Stimulated activated CD8-positive, alpha-beta memory T cell treated with anti-CD3 and anti-CD28 coated beads, Interleukin-15, amount 100 ng/mL, for 4 hours (primary cell): Measurements from ENCODE around the gene CCNT1.
"Not testable (repeated sequence)": the region's sequence is repeated elsewhere in the genome, so short reads cannot be mapped to it uniquely, and the experiment has no call there.

ENCODE experiments used
- DNase-seq, 2 donors: peaks; one replicate each; pipeline ENCODE4 v3.0.0-alpha.2; 2020; ENCODE audit warnings: low read depth in 2 of 2

Gene CCNT1

GRCh38 chr12:48716493-48717251, at the start of gene CCNT1:
Gene CCNT1 (minus strand): TSS chr12:48716707. CDS start chr12:48716675, 32 bp downstream.
- DNase-seq: peak; percentile 99 to 100

GRCh38 chr12:48765753-48766162, 49.3 kb upstream of the CCNT1 start:
- no peak for DNase-seq

- DNase-seq: no peak
Observed at GRCh38 chr12:48764521-48764920, 48.0 kb upstream of the CCNT1 start.

GRCh38 chr12:48758737-48759136, 42.2 kb upstream of the CCNT1 start:
- DNase-seq: no peak

GRCh38 chr12:48758186-48758585, 41.7 kb upstream of the CCNT1 start:
- no peak for DNase-seq

- no peak for DNase-seq
Observed at GRCh38 chr12:48750769-48751356, 34.4 kb upstream of the CCNT1 start.

- DNase-seq: no peak
Observed at GRCh38 chr12:48750215-48750614, 33.7 kb upstream of the CCNT1 start.

- no peak for DNase-seq
Observed at GRCh38 chr12:48744251-48745008, 27.9 kb upstream of the CCNT1 start.

- DNase-seq: no peak
Observed at GRCh38 chr12:48739618-48740269, 23.2 kb upstream of the CCNT1 start.

GRCh38 chr12:48736456-48736855, 19.9 kb upstream of the CCNT1 start:
- DNase-seq: no peak

- DNase-seq: no peak
Observed at GRCh38 chr12:48728807-48729206, 12.3 kb upstream of the CCNT1 start.

GRCh38 chr12:48720737-48721136, 4.2 kb upstream of the CCNT1 start:
- not testable (repeated sequence) for DNase-seq

- not testable (repeated sequence) for DNase-seq
Observed at GRCh38 chr12:48720171-48720570, 3.7 kb upstream of the CCNT1 start.

GRCh38 chr12:48719002-48719401, 2.5 kb upstream of the CCNT1 start:
- DNase-seq: not testable (repeated sequence)

GRCh38 chr12:48717252-48717695, 767 bp upstream of the CCNT1 start:
- DNase-seq: no peak

- no peak for DNase-seq
Observed at GRCh38 chr12:48716168-48716492, 377 bp downstream of the CCNT1 start.

GRCh38 chr12:48712209-48712608, 4.3 kb downstream of the CCNT1 start:
- DNase-seq: no peak

- DNase-seq: not testable (repeated sequence)
Observed at GRCh38 chr12:48698822-48699221, 17.7 kb downstream of the CCNT1 start.

GRCh38 chr12:48696626-48697025, 19.9 kb downstream of the CCNT1 start:
- DNase-seq: no peak

- DNase-seq: no peak
Observed at GRCh38 chr12:48695859-48696258, 20.6 kb downstream of the CCNT1 start.

- DNase-seq: no peak
Observed at GRCh38 chr12:48694038-48694437, 22.5 kb downstream of the CCNT1 start.

GRCh38 chr12:48693572-48693971, 22.9 kb downstream of the CCNT1 start:
- DNase-seq: no peak
